GM12874 (cell line): Measurements from ENCODE around the gene COMMD10.

Source experiments
- CTCF ChIP-seq: IDR thresholded peaks from 2 replicates; pipeline ENCODE4 v1.5.1; 2011; ENCODE audit warnings: low read depth, mild to moderate bottlenecking, control low read depth, low read length, moderate library complexity; ENCODE audit not compliant: insufficient read depth

COMMD10 gene

DNA sequence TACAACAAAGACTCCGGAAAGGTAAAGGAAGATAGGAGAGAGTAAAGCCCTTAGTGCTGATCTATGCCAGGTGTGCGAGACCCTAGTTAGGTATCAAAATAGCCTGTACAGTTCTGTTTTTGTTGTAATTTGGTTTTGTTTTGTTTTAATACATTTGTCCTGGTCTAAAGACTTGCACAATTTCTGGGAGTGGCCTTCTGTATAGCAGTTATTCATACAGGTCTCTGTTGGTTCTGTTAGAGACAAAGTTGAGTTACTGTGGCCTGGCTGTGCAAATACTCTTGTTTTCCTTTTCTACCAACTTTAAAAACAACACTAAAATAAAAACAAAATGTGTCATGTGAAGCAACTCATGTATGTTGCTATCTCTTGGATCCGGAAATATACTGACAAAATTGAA, 163.6 kb downstream of the COMMD10 start:
- no peak for TF ChIP-seq CTCF

DNA sequence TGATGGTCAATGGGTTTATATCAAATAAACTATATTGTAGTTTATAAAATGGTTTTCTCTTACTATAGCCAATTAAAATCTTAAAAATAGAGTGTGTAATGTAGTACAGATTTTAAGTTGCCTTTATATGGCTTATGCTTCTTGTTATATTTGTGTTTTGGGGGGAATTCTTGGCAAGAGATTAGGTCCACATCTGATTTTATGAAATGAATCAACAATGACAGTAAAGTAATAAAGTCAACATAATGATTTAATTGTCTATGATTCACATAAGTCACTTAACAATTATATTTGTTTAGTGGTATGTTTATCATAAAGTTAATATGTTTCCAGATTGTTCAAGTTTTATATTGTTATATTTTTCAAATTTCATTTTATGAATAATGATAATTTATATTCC, 164.8 kb downstream of the COMMD10 start:
- no peak for TF ChIP-seq CTCF

DNA sequence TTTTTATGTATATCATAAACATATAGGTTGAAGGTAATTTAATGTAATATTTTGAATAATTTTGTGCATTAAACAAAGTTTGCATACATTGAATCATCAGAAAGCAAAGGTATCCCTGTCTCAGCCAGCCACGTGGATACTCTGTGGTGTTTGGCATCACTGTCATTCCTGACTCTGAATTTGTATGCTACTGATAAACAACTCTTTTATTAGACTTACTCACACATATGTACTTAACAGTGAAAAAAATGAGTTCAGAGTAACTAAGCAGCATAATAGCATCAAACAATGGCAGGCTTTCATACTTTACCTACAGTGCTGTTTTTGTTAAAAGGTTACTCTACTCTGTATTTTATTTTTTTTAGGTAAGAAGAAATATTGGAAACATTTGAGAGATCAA, 171.9 kb downstream of the COMMD10 start:
- no peak for TF ChIP-seq CTCF

DNA sequence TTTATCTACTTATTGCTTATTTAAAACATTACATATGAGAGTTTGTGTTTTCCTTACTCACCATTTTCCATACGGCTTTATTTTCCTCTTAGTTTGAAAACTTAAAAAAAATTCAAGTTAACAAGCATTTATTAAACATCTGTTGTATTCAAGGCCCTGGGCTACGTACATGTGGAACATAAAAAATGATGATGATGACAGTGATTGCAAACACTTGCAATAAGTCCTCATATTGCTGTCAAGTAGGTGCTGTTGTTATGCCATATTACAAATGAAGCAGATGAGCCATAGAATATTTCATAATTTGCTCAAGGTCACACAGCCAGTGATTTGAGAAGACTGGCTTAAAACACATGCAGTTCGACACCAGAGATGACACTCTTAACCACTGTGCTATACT, 180.6 kb downstream of the COMMD10 start:
- no peak for TF ChIP-seq CTCF

DNA sequence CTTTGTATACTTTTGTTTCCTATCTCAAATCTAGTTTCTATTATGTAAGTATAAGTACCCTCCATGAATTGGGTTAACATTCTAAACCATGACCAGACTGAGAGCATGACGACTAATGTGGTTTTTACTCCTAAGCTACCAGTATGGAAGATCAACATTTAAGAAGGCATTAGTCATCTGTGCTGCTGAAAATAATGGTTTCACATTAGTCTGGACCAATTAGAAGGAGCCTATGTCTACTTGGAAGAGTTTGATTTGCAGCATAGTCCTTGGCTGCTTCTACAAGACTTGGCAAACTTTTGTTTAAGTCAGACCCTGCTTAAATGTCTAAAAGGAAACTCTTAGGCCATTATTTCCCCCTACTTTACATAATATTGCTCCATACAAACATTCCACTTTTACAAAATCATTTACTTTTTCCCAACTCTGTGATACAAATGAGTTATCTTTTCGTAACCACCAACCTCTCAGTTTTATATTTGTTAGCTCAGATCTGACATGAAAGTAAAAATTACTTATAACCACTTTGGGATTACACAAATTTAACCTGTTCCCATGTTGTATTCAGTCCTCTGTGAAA, 186.7 kb downstream of the COMMD10 start:
- TF ChIP-seq CTCF: no peak

GRCh38 chr5:116272281-116272941, 187.6 kb downstream of the COMMD10 start:
- TF ChIP-seq CTCF: no peak

- no peak for TF ChIP-seq CTCF
Observed at GRCh38 chr5:116273448-116274242, 188.8 kb downstream of the COMMD10 start.
